Vagina (tissue), 2 donors: Measurements from ENCODE around the gene RNF115. TPM values are rescaled to one million over a fixed set of nuclear protein-coding genes. Genes with fewer than 3 reads are reported as not detected.
A peak's percentile ranks its signal among the peaks of the same experiment; 100 is the strongest.

ENCODE experiments used
- DNase-seq, 2 donors: peaks; one replicate each; pipeline ENCODE4 v3.0.0-alpha.2; 2017; ENCODE audit errors: extremely low spot score in 2 of 2
- H3K27ac ChIP-seq: fragments of 200-600 bp; sonication (generic); one replicate; pipeline ENCODE4 v1.5.1; 2019
- H3K27me3 ChIP-seq: fragments of 200-600 bp; sonication (generic); one replicate; pipeline ENCODE4 v1.5.1; 2019
- H3K36me3 ChIP-seq, 2 donors: fragments of 200-600 bp; sonication (generic); one replicate each; pipeline ENCODE4 v1.5.1; 2017 to 2019
- H3K4me1 ChIP-seq: fragments of 200-600 bp; sonication (generic); one replicate; pipeline ENCODE4 v1.5.1; 2019
- H3K4me3 ChIP-seq, 2 donors: fragments of 200-600 bp; sonication (generic); 1 replicate in 1 of 2; 2 replicates in 1 of 2; pipeline ENCODE4 v1.5.1; 2016 to 2019
- H3K9me3 ChIP-seq: fragments of 200-600 bp; sonication (generic); one replicate; pipeline ENCODE4 v1.5.1; 2019
- CTCF ChIP-seq, 3 experiments: fragments of 450-650 bp in 2 of 3; fragments of 200-600 bp in 1 of 3; sonication (generic) in 1 of 3; IDR thresholded peaks; one replicate each; pipeline ENCODE4 v1.5.1; 2017 to 2019; ENCODE audit warnings: antibody characterized with exemption in 3 of 3, mild to moderate bottlenecking in 2 of 3, moderate library complexity in 2 of 3
- POLR2A ChIP-seq, 2 donors: fragments of 450-650 bp; IDR thresholded peaks; one replicate each; pipeline ENCODE4 v1.6.1; 2017; ENCODE audit warnings: antibody characterized with exemption in 2 of 2, mild to moderate bottlenecking in 2 of 2, moderate library complexity in 2 of 2
- POLR2AphosphoS5 ChIP-seq, 2 donors: sonication (generic); formaldehyde crosslinking; IDR thresholded peaks; one replicate each; pipeline ENCODE4 v1.9.0; 2017; ENCODE audit warnings: antibody characterized with exemption in 2 of 2, mild to moderate bottlenecking in 2 of 2, low read depth in 1 of 2; ENCODE audit not compliant: insufficient read depth in 1 of 2
- intact Hi-C: fragments of 100-400 bp; cut with DNase I; formaldehyde crosslinking; loops from one replicate; pipeline ENCODE4 v1.15.1; 2023
- total RNA-seq: library from RNA; depleted of rRNA; stranded (reverse); fragments of >200 nt; gene quantifications from one replicate; pipeline ENCODE4 v1.2.3, GENCODE V29; 2016

Gene RNF115
- total RNA-seq = 16.2 TPM

- TF ChIP-seq POLR2AphosphoS5 (IDR thresholded peaks at IDR 0.05; ENCODE audit: insufficient read depth in 1 of 2, low read depth in 1 of 2) (peak; percentile 32 to 84), POLR2A (IDR thresholded peaks at IDR 0.05) (peak in 1 of 2 donors; percentile 68), CTCF (IDR thresholded peaks at IDR 0.05) (no peak)
- Histone ChIP-seq H3K27me3 (no peaks in the 10 kb centered on the region), H3K4me1 (peaks cover 19% of the 10 kb centered on the region), H3K36me3 (peaks cover 7 to 27% of the 10 kb centered on the region in 2 donors), H3K9me3 (no peaks in the 10 kb centered on the region), H3K4me3 (peak within 1 kb of the TSS; percentile 54 to 78), H3K27ac (peak within 1 kb of the TSS; percentile 89)
- intact Hi-C loops = no loop called here
- no peak for DNase-seq
Measured at GRCh38 chr1:145823565-145824498, at the start of gene RNF115, which contains the start of gene POLR3C. RNF115 (minus strand) TSS chr1:145824095; CDS start chr1:145823873, 222 bp downstream. POLR3C (plus strand) TSS chr1:145824200; CDS start chr1:145825777, 1,577 bp downstream.

DNA sequence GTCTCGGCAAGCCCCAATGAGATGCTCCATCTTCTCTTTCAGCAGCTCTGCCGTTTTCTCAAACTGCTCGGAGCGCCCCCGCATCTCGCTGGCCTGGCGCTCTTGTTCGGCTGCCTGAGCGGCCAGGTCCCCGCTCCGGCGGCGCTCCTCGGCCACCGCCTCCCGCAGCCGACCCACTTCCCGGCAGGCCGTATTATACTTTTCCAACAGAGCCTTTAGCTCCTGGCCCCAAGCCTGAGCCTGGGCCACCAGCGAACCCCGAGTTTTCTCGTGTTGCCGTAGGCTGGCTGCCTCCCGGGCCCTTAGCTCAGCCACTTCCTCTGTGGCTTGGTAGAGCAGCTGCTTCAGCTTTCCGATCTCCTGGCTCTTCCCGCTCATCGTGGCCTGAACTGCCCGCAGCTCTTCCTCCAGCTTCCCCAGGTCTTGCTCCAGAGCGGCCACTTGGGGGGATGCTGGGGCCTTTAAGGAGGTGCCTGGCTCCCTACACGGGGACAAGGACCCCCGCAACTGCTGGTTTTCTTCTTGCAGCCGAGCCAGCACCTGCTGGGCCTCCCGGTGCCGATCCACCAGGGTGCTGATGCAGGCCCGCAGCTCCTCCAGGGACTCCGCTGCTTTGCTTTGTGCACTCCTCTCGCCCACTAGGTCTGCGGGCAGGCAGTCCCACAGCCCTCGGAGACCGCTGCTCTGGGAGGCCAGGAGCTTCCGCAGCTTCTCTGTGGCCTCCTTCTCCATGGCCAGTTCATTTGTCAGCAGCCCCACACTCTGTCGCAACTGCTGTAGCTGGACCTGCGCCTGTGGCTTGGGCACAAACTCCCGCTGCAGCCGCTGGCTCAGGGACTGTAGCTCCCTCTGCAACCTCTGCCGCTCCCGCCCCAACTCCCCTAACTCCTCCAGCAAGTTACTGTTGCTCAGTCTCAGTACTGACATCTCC, 48.4 kb upstream of the RNF115 start:
- Histone ChIP-seq H3K27me3 (no peaks in the 10 kb centered on the region), H3K9me3 (no peaks in the 10 kb centered on the region), H3K4me3 (peak overlapping the region; percentile 50 to 61), H3K4me1 (peaks cover 17% of the 10 kb centered on the region), H3K36me3 (no peaks in the 10 kb centered on the region), H3K27ac (peak overlapping the region; percentile 84)
- TF ChIP-seq POLR2AphosphoS5 (IDR thresholded peaks at IDR 0.05; ENCODE audit: insufficient read depth in 1 of 2, low read depth in 1 of 2) = peak in 1 of 2 donors; percentile 84
- peak in 1 of 2 donors; percentile 47 for TF ChIP-seq POLR2A (IDR thresholded peaks at IDR 0.05)
- no peak for TF ChIP-seq CTCF (IDR thresholded peaks at IDR 0.05)
- peak in 1 of 2 donors; percentile 91 for DNase-seq
- intact Hi-C loops = no loop called here

GRCh38 chr1:145868232-145868631, 44.3 kb upstream of the RNF115 start:
- H3K9me3 ChIP-seq = no peaks in the 10 kb centered on the region
- H3K4me1 ChIP-seq = peaks cover 14% of the 10 kb centered on the region
- H3K27ac ChIP-seq = no peak overlapping the region
- DNase-seq = no peak
- TF ChIP-seq POLR2A (IDR thresholded peaks at IDR 0.05) (no peak), CTCF (IDR thresholded peaks at IDR 0.05) (no peak), POLR2AphosphoS5 (IDR thresholded peaks at IDR 0.05; ENCODE audit: insufficient read depth in 1 of 2, low read depth in 1 of 2) (no peak)
- H3K36me3 ChIP-seq = no peaks in the 10 kb centered on the region
- H3K27me3 ChIP-seq = no peaks in the 10 kb centered on the region
- H3K4me3 ChIP-seq = no peak overlapping the region
- intact Hi-C loops = no loop called here

DNA sequence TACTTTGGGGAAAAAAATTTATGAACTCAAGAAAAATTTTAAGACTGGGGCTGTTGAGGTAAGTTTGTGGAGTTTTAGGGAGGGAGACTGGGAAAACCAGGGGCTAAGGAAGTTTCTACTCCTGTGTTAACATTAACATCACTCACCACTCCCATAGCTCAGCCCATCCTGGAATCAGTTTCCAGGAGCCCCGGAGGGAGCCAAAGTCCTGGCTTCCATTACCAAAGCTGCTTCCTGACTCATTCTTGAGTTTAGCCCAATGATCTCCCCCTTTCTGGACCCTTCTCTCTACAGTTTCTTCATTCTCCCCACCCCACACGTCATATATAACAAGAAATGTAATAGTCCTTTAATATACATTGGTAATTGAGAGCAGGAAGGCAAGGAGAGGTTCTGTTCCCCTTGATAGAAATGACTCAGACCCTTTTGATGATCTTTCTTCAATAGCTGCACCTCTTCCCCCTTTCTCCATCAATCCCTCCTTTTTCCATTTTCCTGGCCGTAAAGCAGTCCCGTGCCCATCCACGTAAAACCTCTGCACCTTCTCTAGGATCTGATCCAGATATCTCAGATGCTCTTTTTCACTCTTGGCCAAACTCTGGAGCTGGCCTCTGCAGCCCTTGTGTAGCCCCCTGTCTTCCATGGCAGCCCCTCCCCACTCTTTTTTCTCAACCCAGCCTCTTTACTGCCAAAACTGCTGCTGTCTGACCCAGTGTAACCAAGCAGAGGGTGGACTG, 39.6 kb upstream of the RNF115 start:
- Histone ChIP-seq H3K36me3 (no peaks in the 10 kb centered on the region), H3K4me1 (peaks cover 5% of the 10 kb centered on the region), H3K27ac (no peak overlapping the region), H3K27me3 (no peaks in the 10 kb centered on the region), H3K4me3 (no peak overlapping the region), H3K9me3 (no peaks in the 10 kb centered on the region)
- intact Hi-C loops = no loop called here
- DNase-seq = no peak
- TF ChIP-seq POLR2AphosphoS5 (IDR thresholded peaks at IDR 0.05; ENCODE audit: insufficient read depth in 1 of 2, low read depth in 1 of 2) (no peak), POLR2A (IDR thresholded peaks at IDR 0.05) (no peak), CTCF (IDR thresholded peaks at IDR 0.05) (no peak)
